Activated gamma-delta T cell treated with Interleukin-2 at 50 U/mL for 16 hours (primary cell): ENCODE results near the gene TNFRSF25.

ENCODE experiments used
- DNase-seq: peaks from one replicate; pipeline ENCODE4 v3.0.0-alpha.2; 2020

The TNFRSF25 gene

GRCh38 chr1:6486433-6487011 lies 20.5 kb upstream of the TNFRSF25 start:
- DNase-seq = peak; percentile 87

GRCh38 chr1:6485168-6486101 lies 19.5 kb upstream of the TNFRSF25 start:
- no peak for DNase-seq

GRCh38 chr1:6484826-6485167 lies 18.8 kb upstream of the TNFRSF25 start:
- no peak for DNase-seq

GRCh38 chr1:6483761-6484117 lies 17.8 kb upstream of the TNFRSF25 start:
- no peak for DNase-seq

- DNase-seq = no peak
Measured at GRCh38 chr1:6483017-6483760, 17.2 kb upstream of the TNFRSF25 start.

- DNase-seq = no peak
Measured at GRCh38 chr1:6481820-6482219, 15.8 kb upstream of the TNFRSF25 start.

- DNase-seq = no peak
Measured at GRCh38 chr1:6477039-6477820, 11.3 kb upstream of the TNFRSF25 start.

GRCh38 chr1:6476483-6476882 lies 10.5 kb upstream of the TNFRSF25 start:
- no peak for DNase-seq

GRCh38 chr1:6475381-6476133 lies 9.6 kb upstream of the TNFRSF25 start:
- DNase-seq = peak; percentile 81

GRCh38 chr1:6474815-6475282 lies 8.9 kb upstream of the TNFRSF25 start:
- no peak for DNase-seq

GRCh38 chr1:6473974-6474814 lies 8.2 kb upstream of the TNFRSF25 start:
- no peak for DNase-seq

GRCh38 chr1:6473156-6473555 lies 7.2 kb upstream of the TNFRSF25 start:
- DNase-seq = no peak

GRCh38 chr1:6472391-6472790 lies 6.4 kb upstream of the TNFRSF25 start:
- no peak for DNase-seq

GRCh38 chr1:6471970-6472368 lies 6.0 kb upstream of the TNFRSF25 start:
- no peak for DNase-seq

GRCh38 chr1:6471086-6471969 lies 5.4 kb upstream of the TNFRSF25 start:
- DNase-seq = no peak

- no peak for DNase-seq
Measured at GRCh38 chr1:6470132-6471085, 4.4 kb upstream of the TNFRSF25 start.

GRCh38 chr1:6468729-6469461 lies 2.9 kb upstream of the TNFRSF25 start:
- DNase-seq = no peak
